GM12878 (cell line): Measurements from ENCODE around the gene BFSP2. TPM values are rescaled to one million over a fixed set of nuclear protein-coding genes. Genes with fewer than 3 reads are reported as not detected.

Experiments
- ATAC-seq: fragments of 200-7000 bp; cut with Tn5 transposase; 3 replicates; pipeline ENCODE4 v1.9.1; 2020; ENCODE audit warnings: mild to moderate bottlenecking, moderate library complexity
- BruUV-seq: library from RNA; stranded (reverse); fragments of 400-500 nt; replicated peaks from 2 replicates; lab custom pipeline; 2021; lab: Mats Ljungman, UMichigan
- CTCF ChIA-PET: fragments of 300-600 bp; sonication (Branson Sonifier 250); formaldehyde crosslinking; extraction: SDS; loops from one replicate; lab custom pipeline; 2021; ENCODE audit warnings: inconsistent platforms; lab: Yijun Ruan, JAX
- POLR2A ChIA-PET: fragments of 350-600 bp; formaldehyde crosslinking; extraction: SDS; loops from one replicate; lab custom pipeline; 2021; ENCODE audit warnings: inconsistent platforms; lab: Charles Lee
- RAD21 ChIA-PET: fragments of 300-600 bp; sonication (Branson Sonifier 250); formaldehyde crosslinking; loops from one replicate; lab custom pipeline; 2023; ENCODE audit warnings: antibody characterized with exemption; ENCODE audit not compliant: unreplicated experiment; lab: Charles Lee
- SMC1A ChIA-PET: fragments of 300-600 bp; sonication (Branson Sonifier 250); formaldehyde crosslinking; loops from one replicate; lab custom pipeline; 2023; ENCODE audit not compliant: unreplicated experiment, uncharacterized antibody; lab: Charles Lee
- DNase-seq: peaks from one replicate; pipeline ENCODE4 v3.0.0-alpha.2; 2011; ENCODE audit warnings: low read depth, low spot score
- FAIRE-seq: peaks from 3 replicates; lab custom pipeline; 2011; peaks lifted over from hg19 to GRCh38; lab: Jason Lieb, UNC
- H2AFZ ChIP-seq: 2 replicates; pipeline ENCODE4 v1.6.0; 2011; ENCODE audit warnings: low read depth, low read length, control low read depth; ENCODE audit not compliant: control insufficient read depth
- H3K27ac ChIP-seq: 2 replicates; pipeline ENCODE4 v1.5.1; 2011; ENCODE audit warnings: control low read depth; ENCODE audit not compliant: control insufficient read depth, insufficient read depth
- H3K27me3 ChIP-seq, 2 experiments: replicated peaks in 1 of 2; 2 replicates each; pipeline versions ENCODE4 v1.6.0 to v1.6.1; 2011; ENCODE audit warnings: low read length in 1 of 2; ENCODE audit not compliant: control insufficient read depth in 2 of 2, insufficient read depth in 2 of 2
- H3K36me3 ChIP-seq, 2 experiments: 2 replicates each; pipeline ENCODE4 v1.5.1; 2011; ENCODE audit warnings: low read length in 1 of 2; ENCODE audit not compliant: control insufficient read depth in 2 of 2, insufficient read depth in 2 of 2
- H3K4me1 ChIP-seq: 2 replicates; pipeline ENCODE4 v1.6.1; 2011; ENCODE audit warnings: mild to moderate bottlenecking, low read length, moderate library complexity, mixed read lengths; ENCODE audit not compliant: control insufficient read depth, insufficient read depth
- H3K4me2 ChIP-seq: 2 replicates; pipeline ENCODE4 v1.6.0; 2011; ENCODE audit warnings: control low read depth; ENCODE audit not compliant: control insufficient read depth, insufficient read depth
- H3K4me3 ChIP-seq: fragments of 200-600 bp; sonication (generic); 2 replicates; pipeline ENCODE4 v1.5.1; 2016
- H3K79me2 ChIP-seq: 2 replicates; pipeline ENCODE4 v1.6.0; 2011; ENCODE audit warnings: low read length; ENCODE audit not compliant: control insufficient read depth, insufficient read depth
- H3K9ac ChIP-seq: 2 replicates; pipeline ENCODE4 v1.8.0; 2011; ENCODE audit warnings: low read length, control low read depth, mixed read lengths; ENCODE audit not compliant: control insufficient read depth, insufficient read depth
- H3K9me3 ChIP-seq: replicated peaks from 3 replicates; pipeline ENCODE4 v1.5.1; 2011; ENCODE audit warnings: mild to moderate bottlenecking, low read length; ENCODE audit not compliant: control insufficient read depth, insufficient read depth
- H4K20me1 ChIP-seq: 2 replicates; pipeline ENCODE4 v1.6.0; 2011; ENCODE audit not compliant: control insufficient read depth, insufficient read depth
- ATF2 ChIP-seq: IDR thresholded peaks from 2 replicates; pipeline ENCODE4 v1.6.1; 2012; ENCODE audit warnings: low read length, inconsistent platforms
- ATF7 ChIP-seq: fragments of 450-650 bp; IDR thresholded peaks from 2 replicates; pipeline ENCODE4 v1.6.1; 2016; ENCODE audit warnings: low read depth, mild to moderate bottlenecking
- CREM ChIP-seq: IDR thresholded peaks from 2 replicates; pipeline ENCODE4 v1.6.1; 2014; ENCODE audit warnings: antibody characterized with exemption, low read depth
- DPF2 ChIP-seq: fragments of 450-650 bp; IDR thresholded peaks from 2 replicates; pipeline ENCODE4 v1.6.1; 2017; ENCODE audit warnings: mild to moderate bottlenecking
- IKZF1 ChIP-seq: fragments of 450-650 bp; conservative IDR thresholded peaks from 2 replicates; pipeline ENCODE4 v1.6.1; 2017; ENCODE audit warnings: antibody characterized with exemption, mild to moderate bottlenecking
- IKZF2 ChIP-seq, 2 experiments: fragments of 450-650 bp; IDR thresholded peaks; 2 replicates each; pipeline ENCODE4 v1.6.1; 2017; ENCODE audit warnings: mild to moderate bottlenecking in 2 of 2, moderate library complexity in 2 of 2
- KLF5 ChIP-seq: fragments of 450-650 bp; IDR thresholded peaks from 2 replicates; pipeline ENCODE4 v1.6.1; 2014; ENCODE audit warnings: mild to moderate bottlenecking; ENCODE audit not compliant: partially characterized antibody
- MEF2B ChIP-seq: fragments of 450-650 bp; IDR thresholded peaks from 2 replicates; pipeline ENCODE4 v1.6.1; 2018; ENCODE audit warnings: mild to moderate bottlenecking, moderate library complexity; ENCODE audit not compliant: partially characterized antibody, poor library complexity, severe bottlenecking
- MTA2 ChIP-seq: fragments of 450-650 bp; IDR thresholded peaks from 2 replicates; pipeline ENCODE4 v1.6.1; 2016; ENCODE audit warnings: low read depth, mild to moderate bottlenecking, moderate library complexity
- NBN ChIP-seq: fragments of 450-650 bp; IDR thresholded peaks from 2 replicates; pipeline ENCODE4 v1.6.1; 2016
- NRF1 ChIP-seq: conservative IDR thresholded peaks from 2 replicates; pipeline ENCODE4 v1.6.1; 2011; ENCODE audit warnings: mild to moderate bottlenecking, low read depth, low read length, improper control_type of control experiment
- PBX3 ChIP-seq: IDR thresholded peaks from 2 replicates; pipeline ENCODE4 v1.6.1; 2011; ENCODE audit warnings: mild to moderate bottlenecking, low read depth, low read length, moderate library complexity; ENCODE audit not compliant: insufficient replicate concordance
- PKNOX1 ChIP-seq: fragments of 450-650 bp; IDR thresholded peaks from 2 replicates; pipeline ENCODE4 v1.6.1; 2016; ENCODE audit warnings: mild to moderate bottlenecking
- PML ChIP-seq: IDR thresholded peaks from 2 replicates; pipeline ENCODE4 v1.6.1; 2012; ENCODE audit warnings: low read length, inconsistent platforms
- SPI1 ChIP-seq: IDR thresholded peaks from 2 replicates; pipeline ENCODE4 v1.6.1; 2011; ENCODE audit warnings: low read depth, mild to moderate bottlenecking, low read length, moderate library complexity, borderline replicate concordance; ENCODE audit not compliant: insufficient read depth
- TAF1 ChIP-seq: IDR thresholded peaks from 2 replicates; pipeline ENCODE4 v1.6.1; 2011; ENCODE audit warnings: mild to moderate bottlenecking, low read depth, low read length, borderline replicate concordance
- ZBTB33 ChIP-seq: fragments of 450-650 bp; IDR thresholded peaks from 2 replicates; pipeline ENCODE4 v1.6.1; 2017; ENCODE audit warnings: mild to moderate bottlenecking
- ZSCAN29 ChIP-seq: fragments of 450-650 bp; IDR thresholded peaks from 2 replicates; pipeline ENCODE4 v1.6.1; 2017; ENCODE audit warnings: mild to moderate bottlenecking, moderate library complexity
- WGBS: methylation state at CpG from one replicate; pipeline ENCODE4 v1.1.6; 2016; ENCODE audit warnings: low lambda C conversion rate; ENCODE audit not compliant: insufficient replicate concordance, insufficient coverage; ENCODE audit errors: missing lambda C conversion rate; 5-methylcytosine and 5-hydroxymethylcytosine counted together
- in situ Hi-C: fragments of 300-500 bp; cut with MboI; formaldehyde crosslinking; loops from 9 replicates; pipeline ENCODE4 v1.14.3; 2018; ENCODE audit warnings: mixed read lengths
- intact Hi-C: fragments of 100-400 bp; cut with micrococcal nuclease; formaldehyde crosslinking; loops from one replicate; pipeline ENCODE4 v1.14.2; 2022; ENCODE audit not compliant: unreplicated experiment
- polyA plus RNA-seq, 11 experiments: library from polyadenylated mRNA; depleted of rRNA in 4 of 11; unstranded in 6 of 11; stranded (reverse) in 5 of 11; fragments of >200 nt; fragmentation: Nextera tagmentation in 4 of 11; fragmentation: Illumina TruSeq in 1 of 11; extraction: Ambion mirVana in 4 of 11; extraction: Trizol in 1 of 11; gene quantifications; 1 replicate in 1 of 11; 2 replicates in 10 of 11; pipeline versions ENCODE4 v1.2.1 to v1.2.3, GENCODE V29; 2011 to 2016; ENCODE audit warnings: inconsistent platforms in 2 of 11, missing spikeins in 2 of 11, low read depth in 1 of 11
- total RNA-seq, 4 experiments: library from RNA; depleted of rRNA in 3 of 4; stranded (reverse); fragments of >200 nt in 3 of 4; fragmentation: Illumina TruSeq in 1 of 4; extraction: Trizol in 1 of 4; gene quantifications; 2 replicates each; pipeline versions ENCODE4 v1.2.1 to v1.2.3, GENCODE V29; 2013 to 2021

BFSP2 gene
- total and polyA plus RNA-seq, 10 of the 15 experiments (the other 5 are each of a cell fraction or from before 2014, with no cell fraction given): 1.5 to 20.4 (median 7.3) TPM

- H3K4me1 ChIP-seq: peaks cover 59% of the 10 kb centered on the region
- no peak for FAIRE-seq
- SMC1A ChIA-PET: interaction anchor here (1.1 to 20.9 kb wide), 9 partner anchors 11 to 98 kb away, joined by 4 to 380 read pairs (median 18); partner anchors contain the start of gene CDV3
Observed at GRCh38 chr3:133478624-133479023, 78.8 kb downstream of the BFSP2 start.

More at GRCh38 chr3:133478624-133479023, 78.8 kb downstream of the BFSP2 start:
- no peak for DNase-seq
- H3K27me3 ChIP-seq: no peaks in the 10 kb centered on the region
- RAD21 ChIA-PET: interaction anchor here (1.0 to 3.2 kb wide), 8 partner anchors 10 to 98 kb away, joined by 4 to 15 read pairs (median 6); partner anchors contain the start of gene CDV3
- in situ Hi-C loops: no loop called here
- no peaks in the 10 kb centered on the region; the same call in 2 of the 3 replicates for H3K9me3 ChIP-seq
- H3K4me3 ChIP-seq: peak overlapping the region; percentile 6; the same call in 1 of the 2 replicates
- WGBS: 5% methylated on average over 1 of the region's 1 CpG
- peaks cover 10% of the 10 kb centered on the region for H3K79me2 ChIP-seq
- H4K20me1 ChIP-seq: no peaks in the 10 kb centered on the region
- CTCF ChIA-PET: interaction anchor here (0.6 to 5.4 kb wide), 10 partner anchors 10 to 752 kb away, joined by 3 to 44 read pairs (median 7); no protein-coding TSS in a partner anchor
- peak overlapping the region; percentile 15; the same call in 1 of the 2 replicates for H3K9ac ChIP-seq
- H3K4me2 ChIP-seq: peak overlapping the region; percentile 62
- no TSS peak for BruUV-seq
- POLR2A ChIA-PET: interaction anchor here (0.9 to 5.9 kb wide), 9 partner anchors 11 to 105 kb away, joined by 3 to 38 read pairs (median 8); partner anchors contain the start of gene CDV3
- peak overlapping the region; percentile 38 for H2AFZ ChIP-seq
- no peak for TF ChIP-seq DPF2
- TF ChIP-seq NRF1: no peak
- no peak for TF ChIP-seq TAF1
- peak; percentile 67 for TF ChIP-seq MTA2
- TF ChIP-seq CREM: no peak
- TF ChIP-seq KLF5: peak; percentile 15
- peak; percentile 39 for TF ChIP-seq MEF2B
- TF ChIP-seq PBX3: peak; percentile 77
- TF ChIP-seq ZSCAN29: no peak
- no peak for TF ChIP-seq PML
- TF ChIP-seq ATF2: 0 out of 2 replicates have a peak, but pooled peaks have one; percentile 22
- peak; percentile 47 for TF ChIP-seq IKZF1
- TF ChIP-seq ZBTB33: no peak
- peak; percentile 50; the same call in 1 of the 2 replicates for TF ChIP-seq NBN
- peak; percentile 64; the same call in 1 of the 2 replicates for TF ChIP-seq ATF7
- TF ChIP-seq SPI1: 0 out of 2 replicates have a peak, but pooled peaks have one; percentile 32
- peak; percentile 75 to 76; a peak in 3 of 4 replicates for TF ChIP-seq IKZF2 (IDR thresholded peaks at IDR 0.05)
- TF ChIP-seq PKNOX1: peak; percentile 76
- TF ChIP-seq, all 136 proteins: peak for 11
- Histone ChIP-seq H3K36me3 (no peaks in the 10 kb centered on the region; a peak in 1 of 4 replicates), H3K27ac (peak overlapping the region; percentile 97)
- no peak for ATAC-seq
- intact Hi-C loops: loop anchor here (5.0 kb wide), 1 partner anchor 144 kb away; no protein-coding TSS in a partner anchor
